Nephron progenitor cell (in vitro differentiated cells): Measurements from ENCODE around the gene KBTBD2.
"Not testable (repeated sequence)": the region's sequence is repeated elsewhere in the genome, so short reads cannot be mapped to it uniquely, and the experiment has no call there.

Experiments used
- DNase-seq: peaks from one replicate; pipeline ENCODE4 v3.0.0; 2021
- H3K27ac Mint-ChIP-seq: 2 replicates; pipeline ENCODE4 v1.8.0; 2021; ENCODE audit warnings: mild to moderate bottlenecking, moderate library complexity, mixed read lengths
- H3K27me3 Mint-ChIP-seq: 2 replicates; pipeline ENCODE4 v1.8.0; 2021; ENCODE audit warnings: mild to moderate bottlenecking, low read depth, mixed read lengths; ENCODE audit not compliant: poor library complexity
- H3K36me3 Mint-ChIP-seq: 2 replicates; pipeline ENCODE4 v1.8.0; 2021; ENCODE audit warnings: low read depth, mixed read lengths
- H3K4me1 Mint-ChIP-seq: 2 replicates; pipeline ENCODE4 v1.8.0; 2021; ENCODE audit warnings: mixed read lengths
- H3K4me3 Mint-ChIP-seq: 2 replicates; pipeline ENCODE4 v1.8.0; 2021; ENCODE audit warnings: mild to moderate bottlenecking, moderate library complexity, mixed read lengths
- H3K9me3 Mint-ChIP-seq: 2 replicates; pipeline ENCODE4 v1.8.0; 2021; ENCODE audit warnings: mild to moderate bottlenecking, moderate library complexity, mixed read lengths
- CTCF ChIP-seq: fragments of 200-600 bp; sonication (generic); IDR thresholded peaks from 2 replicates; pipeline ENCODE4 v1.5.0; 2021; ENCODE audit warnings: antibody characterized with exemption

KBTBD2 gene

GRCh38 chr7:32915041-32915536 lies 23.5 kb upstream of the KBTBD2 start:
- Mint-ChIP-seq H3K27ac (peak overlapping the region; percentile 16), H3K9me3 (peaks cover 3% of the 10 kb centered on the region), H3K4me3 (no peak overlapping the region), H3K36me3 (peaks cover 63% of the 10 kb centered on the region), H3K27me3 (peaks cover 6% of the 10 kb centered on the region), H3K4me1 (no peaks in the 10 kb centered on the region)
- DNase-seq: no peak
- no peak for TF ChIP-seq CTCF

GRCh38 chr7:32914184-32914583 lies 22.6 kb upstream of the KBTBD2 start:
- Mint-ChIP-seq H3K36me3 (peaks cover 63% of the 10 kb centered on the region), H3K9me3 (peaks cover 3% of the 10 kb centered on the region), H3K4me3 (no peak overlapping the region), H3K4me1 (no peaks in the 10 kb centered on the region), H3K27ac (no peak overlapping the region), H3K27me3 (peaks cover 6% of the 10 kb centered on the region)
- no peak for DNase-seq
- no peak for TF ChIP-seq CTCF

GRCh38 chr7:32910195-32910594 lies 18.6 kb upstream of the KBTBD2 start:
- H3K4me3 Mint-ChIP-seq: no peak overlapping the region
- peaks cover 32% of the 10 kb centered on the region for H3K36me3 Mint-ChIP-seq
- no peak for TF ChIP-seq CTCF
- H3K9me3 Mint-ChIP-seq: peaks cover 7% of the 10 kb centered on the region
- H3K4me1 Mint-ChIP-seq: no peaks in the 10 kb centered on the region
- no peak for DNase-seq
- H3K27ac Mint-ChIP-seq: no peak overlapping the region
- H3K27me3 Mint-ChIP-seq: peaks cover 6% of the 10 kb centered on the region

- no peak for DNase-seq
- Mint-ChIP-seq H3K9me3 (peaks cover 4% of the 10 kb centered on the region), H3K4me3 (peak overlapping the region; percentile 60), H3K4me1 (no peaks in the 10 kb centered on the region), H3K36me3 (no peaks in the 10 kb centered on the region), H3K27ac (no peak overlapping the region), H3K27me3 (no peaks in the 10 kb centered on the region)
- no peak for TF ChIP-seq CTCF
These were observed 13.7 kb upstream of the KBTBD2 start for GRCh38 chr7:32905175-32905662.

- H3K27ac Mint-ChIP-seq: no peak overlapping the region
- TF ChIP-seq CTCF: no peak
- H3K4me3 Mint-ChIP-seq: no peak overlapping the region
- peaks cover 11% of the 10 kb centered on the region for H3K27me3 Mint-ChIP-seq
- H3K9me3 Mint-ChIP-seq: peaks cover 4% of the 10 kb centered on the region
- peaks cover 5% of the 10 kb centered on the region for H3K4me1 Mint-ChIP-seq
- DNase-seq: no peak
- H3K36me3 Mint-ChIP-seq: no peaks in the 10 kb centered on the region
These were observed 10.1 kb upstream of the KBTBD2 start for GRCh38 chr7:32901629-32902028.

- no peak for TF ChIP-seq CTCF
- DNase-seq: no peak
- no peak overlapping the region for H3K4me3 Mint-ChIP-seq
- peaks cover 11% of the 10 kb centered on the region for H3K27me3 Mint-ChIP-seq
- H3K27ac Mint-ChIP-seq: no peak overlapping the region
- peaks cover 5% of the 10 kb centered on the region for H3K4me1 Mint-ChIP-seq
- H3K9me3 Mint-ChIP-seq: no peaks in the 10 kb centered on the region
- H3K36me3 Mint-ChIP-seq: no peaks in the 10 kb centered on the region
These were observed 9.0 kb upstream of the KBTBD2 start for GRCh38 chr7:32900433-32900995.

- H3K4me3 Mint-ChIP-seq, H3K27ac Mint-ChIP-seq, H3K36me3 Mint-ChIP-seq, DNase-seq, H3K9me3 Mint-ChIP-seq: not testable (repeated sequence)
- H3K27me3 Mint-ChIP-seq: peaks cover 11% of the 10 kb centered on the region
- H3K4me1 Mint-ChIP-seq: peaks cover 25% of the 10 kb centered on the region
These were observed 5.8 kb upstream of the KBTBD2 start for GRCh38 chr7:32897376-32897775.
